Osteocyte (in vitro differentiated cells): Measurements from ENCODE around the gene LRRFIP2. TPM values are rescaled to one million over a fixed set of nuclear protein-coding genes. Genes with fewer than 3 reads are reported as not detected.
A peak's percentile ranks its signal among the peaks of the same experiment; 100 is the strongest.

Experiments
- DNase-seq: peaks from one replicate; pipeline ENCODE4 v3.0.0; 2021; ENCODE audit warnings: mixed read lengths; ENCODE audit not compliant: unreplicated experiment; ENCODE audit errors: extremely low spot score
- H3K27ac Mint-ChIP-seq: one replicate; pipeline ENCODE4 v1.8.0; 2021; ENCODE audit warnings: mild to moderate bottlenecking, mixed read lengths; ENCODE audit not compliant: unreplicated experiment
- H3K27me3 Mint-ChIP-seq: one replicate; pipeline ENCODE4 v1.8.0; 2021; ENCODE audit warnings: mixed read lengths; ENCODE audit not compliant: unreplicated experiment
- H3K36me3 Mint-ChIP-seq: one replicate; pipeline ENCODE4 v1.8.0; 2021; ENCODE audit warnings: mixed read lengths; ENCODE audit not compliant: unreplicated experiment
- H3K4me1 Mint-ChIP-seq: one replicate; pipeline ENCODE4 v1.8.0; 2021; ENCODE audit warnings: mixed read lengths; ENCODE audit not compliant: unreplicated experiment
- H3K4me3 Mint-ChIP-seq: one replicate; pipeline ENCODE4 v1.8.0; 2021; ENCODE audit warnings: mild to moderate bottlenecking, moderate library complexity, mixed read lengths; ENCODE audit not compliant: unreplicated experiment
- H3K9me3 Mint-ChIP-seq: one replicate; pipeline ENCODE4 v1.8.0; 2021; ENCODE audit warnings: mixed read lengths; ENCODE audit not compliant: unreplicated experiment
- total RNA-seq: library from RNA; stranded (reverse); gene quantifications from 2 replicates; pipeline ENCODE4 v1.2.1, GENCODE V29; 2021
- TF ChIP-seq, protein P1 (sequence below): fragments of 200-600 bp; sonication (generic); IDR thresholded peaks from 2 replicates; pipeline ENCODE4 v1.5.0; 2021; ENCODE audit warnings: antibody characterized with exemption, mild to moderate bottlenecking, moderate library complexity

Gene LRRFIP2
- total RNA-seq, 1 donor from 2014 or later, result 43.2 TPM

DNA sequence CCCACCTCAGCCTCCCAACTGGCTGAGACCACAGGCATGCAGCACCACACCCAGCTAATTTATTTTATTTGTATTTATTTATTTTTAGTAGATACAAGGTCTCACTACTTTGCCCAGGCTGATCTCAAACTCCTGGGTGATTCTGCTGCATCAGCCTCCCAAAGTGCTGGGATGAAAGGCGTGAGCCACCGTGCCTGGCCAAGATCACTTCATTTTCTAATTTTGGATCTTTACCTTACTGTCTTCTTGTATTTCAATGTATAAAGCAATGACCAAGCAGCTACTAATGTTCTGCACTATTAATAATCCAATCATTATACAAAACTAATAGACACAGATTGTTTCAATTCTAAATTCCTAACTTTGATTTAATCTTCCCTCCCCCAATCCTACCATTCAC, 56.2 kb downstream of the LRRFIP2 start:
- Mint-ChIP-seq H3K9me3 (no peaks in the 10 kb centered on the region), H3K4me3 (no peak overlapping the region), H3K27me3 (no peaks in the 10 kb centered on the region), H3K36me3 (peaks cover 13% of the 10 kb centered on the region), H3K4me1 (peaks cover 11% of the 10 kb centered on the region), H3K27ac (no peak overlapping the region)
- no peak for DNase-seq
- TF ChIP-seq, protein P1, sequence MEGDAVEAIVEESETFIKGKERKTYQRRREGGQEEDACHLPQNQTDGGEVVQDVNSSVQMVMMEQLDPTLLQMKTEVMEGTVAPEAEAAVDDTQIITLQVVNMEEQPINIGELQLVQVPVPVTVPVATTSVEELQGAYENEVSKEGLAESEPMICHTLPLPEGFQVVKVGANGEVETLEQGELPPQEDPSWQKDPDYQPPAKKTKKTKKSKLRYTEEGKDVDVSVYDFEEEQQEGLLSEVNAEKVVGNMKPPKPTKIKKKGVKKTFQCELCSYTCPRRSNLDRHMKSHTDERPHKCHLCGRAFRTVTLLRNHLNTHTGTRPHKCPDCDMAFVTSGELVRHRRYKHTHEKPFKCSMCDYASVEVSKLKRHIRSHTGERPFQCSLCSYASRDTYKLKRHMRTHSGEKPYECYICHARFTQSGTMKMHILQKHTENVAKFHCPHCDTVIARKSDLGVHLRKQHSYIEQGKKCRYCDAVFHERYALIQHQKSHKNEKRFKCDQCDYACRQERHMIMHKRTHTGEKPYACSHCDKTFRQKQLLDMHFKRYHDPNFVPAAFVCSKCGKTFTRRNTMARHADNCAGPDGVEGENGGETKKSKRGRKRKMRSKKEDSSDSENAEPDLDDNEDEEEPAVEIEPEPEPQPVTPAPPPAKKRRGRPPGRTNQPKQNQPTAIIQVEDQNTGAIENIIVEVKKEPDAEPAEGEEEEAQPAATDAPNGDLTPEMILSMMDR, result no peak

DNA sequence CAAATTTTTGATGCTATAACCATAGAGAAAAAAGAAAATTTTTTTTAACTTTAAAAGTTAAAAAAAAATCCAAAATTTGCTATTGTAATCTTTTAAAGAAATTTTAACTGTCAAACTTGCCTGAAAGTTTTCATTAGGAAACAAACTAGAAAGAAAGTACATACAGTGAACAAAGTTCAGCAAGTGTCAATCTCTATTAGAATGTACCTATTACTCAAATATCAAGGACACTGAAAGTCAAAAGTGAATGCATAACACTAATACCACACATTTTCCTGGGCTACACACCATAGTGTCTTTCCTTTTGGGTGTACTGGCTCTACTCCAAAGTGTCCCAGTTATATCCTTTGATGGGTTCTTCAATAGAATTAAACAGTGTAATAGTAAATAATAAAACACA, 56.8 kb downstream of the LRRFIP2 start:
- H3K4me3 Mint-ChIP-seq, result no peak overlapping the region
- no peaks in the 10 kb centered on the region for H3K9me3 Mint-ChIP-seq
- TF ChIP-seq, protein P1, result no peak
- H3K27me3 Mint-ChIP-seq, result no peaks in the 10 kb centered on the region
- peaks cover 11% of the 10 kb centered on the region for H3K4me1 Mint-ChIP-seq
- DNase-seq, result no peak
- H3K36me3 Mint-ChIP-seq, result peaks cover 16% of the 10 kb centered on the region
- no peak overlapping the region for H3K27ac Mint-ChIP-seq

DNA sequence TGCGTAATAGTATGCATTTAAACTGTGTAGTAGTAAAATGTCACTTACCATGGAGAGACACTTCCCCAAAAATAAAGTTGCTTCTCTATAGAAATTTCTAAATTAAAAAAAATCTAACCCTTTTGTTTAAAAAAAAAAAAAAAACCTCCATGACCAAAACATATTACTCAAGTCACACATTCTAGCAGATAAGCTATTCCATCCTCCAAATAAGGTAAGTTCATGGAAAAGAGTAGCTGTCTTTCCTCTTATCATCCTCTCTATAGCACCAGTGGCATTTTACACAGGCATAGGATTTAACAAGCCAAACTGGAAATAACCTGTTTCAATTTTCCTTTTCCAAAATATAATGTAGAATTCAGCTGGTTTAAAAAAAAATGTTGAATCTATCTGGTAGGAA, 57.4 kb downstream of the LRRFIP2 start:
- TF ChIP-seq, protein P1, result no peak
- Mint-ChIP-seq H3K4me1 (peaks cover 11% of the 10 kb centered on the region), H3K27ac (no peak overlapping the region), H3K27me3 (no peaks in the 10 kb centered on the region), H3K9me3 (no peaks in the 10 kb centered on the region), H3K36me3 (peaks cover 11% of the 10 kb centered on the region), H3K4me3 (no peak overlapping the region)
- no peak for DNase-seq

DNA sequence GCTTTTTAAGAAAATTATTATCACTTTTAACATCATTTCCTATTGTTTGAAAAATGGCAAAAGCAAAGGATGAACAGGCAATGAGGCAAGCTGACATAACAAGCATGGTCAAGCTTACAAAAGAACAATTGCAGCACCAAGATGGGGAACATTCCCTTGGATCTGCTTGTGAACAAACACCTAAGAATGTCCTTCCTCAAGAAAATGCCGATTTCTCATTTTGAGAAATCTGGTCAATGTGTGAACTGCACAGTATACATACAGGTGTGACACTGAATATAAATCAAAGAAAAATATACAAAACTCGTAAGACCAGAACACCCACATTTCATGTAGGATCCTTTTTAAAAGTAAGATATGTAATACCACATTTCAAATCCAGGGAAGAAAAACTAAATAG, 58.9 kb downstream of the LRRFIP2 start:
- TF ChIP-seq, protein P1, result no peak
- H3K27me3 Mint-ChIP-seq, result no peaks in the 10 kb centered on the region
- H3K4me3 Mint-ChIP-seq, result no peak overlapping the region
- H3K27ac Mint-ChIP-seq, result no peak overlapping the region
- H3K36me3 Mint-ChIP-seq, result peaks cover 11% of the 10 kb centered on the region
- H3K9me3 Mint-ChIP-seq, result no peaks in the 10 kb centered on the region
- peaks cover 17% of the 10 kb centered on the region for H3K4me1 Mint-ChIP-seq
- no peak for DNase-seq

DNA sequence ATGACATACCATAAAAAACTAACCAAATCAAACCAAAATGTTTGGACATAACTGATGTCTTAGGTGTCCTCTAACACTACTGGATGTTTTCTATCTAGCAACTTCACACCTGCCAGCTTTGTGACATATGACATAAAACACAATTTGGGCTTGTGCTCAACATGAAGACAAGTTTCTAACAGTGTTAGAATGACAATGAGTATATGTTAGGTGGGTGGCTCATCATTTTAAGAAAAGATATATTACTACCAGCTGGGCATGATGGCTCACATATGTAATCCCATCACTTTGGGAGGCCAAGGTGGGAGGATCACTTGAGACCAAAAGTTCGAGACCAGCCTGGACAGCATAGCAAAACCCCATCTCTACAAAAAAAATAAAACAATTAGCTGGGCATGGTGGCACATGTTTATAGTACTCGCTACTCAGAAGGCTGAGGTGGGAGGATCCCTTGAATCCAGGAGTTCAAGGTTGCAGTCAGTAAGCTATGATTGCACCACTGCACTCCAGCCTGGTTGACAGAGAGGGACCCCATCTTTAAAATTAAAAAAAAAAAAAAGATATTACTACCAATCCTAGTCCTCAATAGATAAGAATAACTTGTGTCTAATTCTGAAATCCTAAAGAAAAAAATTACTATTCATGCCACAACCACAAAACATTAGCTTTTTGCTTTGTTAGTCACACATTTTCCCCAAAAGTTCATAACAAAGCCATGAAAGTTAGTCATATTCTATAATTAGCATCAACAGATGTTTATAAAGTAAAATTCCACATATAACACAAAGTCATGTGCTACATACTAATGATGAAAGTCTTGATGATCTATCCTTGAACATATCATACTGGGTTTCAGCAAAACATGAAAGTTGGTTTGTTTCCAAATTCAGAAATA, 59.9 kb downstream of the LRRFIP2 start:
- Mint-ChIP-seq H3K4me3 (no peak overlapping the region), H3K9me3 (no peaks in the 10 kb centered on the region), H3K27ac (peak overlapping the region; percentile 77), H3K27me3 (no peaks in the 10 kb centered on the region), H3K4me1 (peaks cover 26% of the 10 kb centered on the region), H3K36me3 (peaks cover 11% of the 10 kb centered on the region)
- no peak for DNase-seq
- TF ChIP-seq, protein P1, result no peak
